ENCODE data around the gene TAF4.

DNA sequence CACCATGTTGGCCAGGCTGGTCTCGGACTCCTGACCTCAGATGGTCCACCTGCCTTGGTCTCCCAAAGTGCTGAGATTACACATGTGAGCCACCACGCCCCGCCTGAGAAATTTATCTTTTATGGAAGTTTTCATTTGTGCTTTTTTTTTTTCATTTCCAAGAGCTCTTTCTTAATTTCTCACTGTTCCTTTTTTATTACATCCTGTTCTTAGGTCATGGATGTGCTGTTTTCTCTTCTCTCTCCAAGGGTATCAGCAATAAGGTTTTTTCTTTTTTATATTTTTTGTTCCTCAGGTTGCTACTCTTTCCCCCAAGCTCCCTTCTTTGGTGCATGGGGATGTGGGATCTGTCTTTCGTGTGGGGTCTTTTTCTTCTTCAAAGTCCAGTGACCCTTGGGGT is 35.4 kb upstream of the TAF4 start:
- TF ChIP-seq CTCF (IDR thresholded peaks at IDR 0.05; ENCODE audit: poor library complexity, severe bottlenecking) (no peak), SMC3 (conservative IDR thresholded peaks at IDR 0.05; ENCODE audit: poor library complexity) (no peak), RAD21 (conservative IDR thresholded peaks at IDR 0.05) (no peak), EZH2 (IDR thresholded peaks at IDR 0.05; ENCODE audit: borderline replicate concordance, insufficient read depth, low read length, poor library complexity, severe bottlenecking) (no peak), POLR2AphosphoS5 (IDR thresholded peaks at IDR 0.05) (no peak), TAF1 (IDR thresholded peaks at IDR 0.05; ENCODE audit: low read depth) (no peak)
- TF ChIP-seq, protein P1, sequence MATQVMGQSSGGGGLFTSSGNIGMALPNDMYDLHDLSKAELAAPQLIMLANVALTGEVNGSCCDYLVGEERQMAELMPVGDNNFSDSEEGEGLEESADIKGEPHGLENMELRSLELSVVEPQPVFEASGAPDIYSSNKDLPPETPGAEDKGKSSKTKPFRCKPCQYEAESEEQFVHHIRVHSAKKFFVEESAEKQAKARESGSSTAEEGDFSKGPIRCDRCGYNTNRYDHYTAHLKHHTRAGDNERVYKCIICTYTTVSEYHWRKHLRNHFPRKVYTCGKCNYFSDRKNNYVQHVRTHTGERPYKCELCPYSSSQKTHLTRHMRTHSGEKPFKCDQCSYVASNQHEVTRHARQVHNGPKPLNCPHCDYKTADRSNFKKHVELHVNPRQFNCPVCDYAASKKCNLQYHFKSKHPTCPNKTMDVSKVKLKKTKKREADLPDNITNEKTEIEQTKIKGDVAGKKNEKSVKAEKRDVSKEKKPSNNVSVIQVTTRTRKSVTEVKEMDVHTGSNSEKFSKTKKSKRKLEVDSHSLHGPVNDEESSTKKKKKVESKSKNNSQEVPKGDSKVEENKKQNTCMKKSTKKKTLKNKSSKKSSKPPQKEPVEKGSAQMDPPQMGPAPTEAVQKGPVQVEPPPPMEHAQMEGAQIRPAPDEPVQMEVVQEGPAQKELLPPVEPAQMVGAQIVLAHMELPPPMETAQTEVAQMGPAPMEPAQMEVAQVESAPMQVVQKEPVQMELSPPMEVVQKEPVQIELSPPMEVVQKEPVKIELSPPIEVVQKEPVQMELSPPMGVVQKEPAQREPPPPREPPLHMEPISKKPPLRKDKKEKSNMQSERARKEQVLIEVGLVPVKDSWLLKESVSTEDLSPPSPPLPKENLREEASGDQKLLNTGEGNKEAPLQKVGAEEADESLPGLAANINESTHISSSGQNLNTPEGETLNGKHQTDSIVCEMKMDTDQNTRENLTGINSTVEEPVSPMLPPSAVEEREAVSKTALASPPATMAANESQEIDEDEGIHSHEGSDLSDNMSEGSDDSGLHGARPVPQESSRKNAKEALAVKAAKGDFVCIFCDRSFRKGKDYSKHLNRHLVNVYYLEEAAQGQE (IDR thresholded peaks at IDR 0.05; ENCODE audit: borderline replicate concordance), result no peak
